AG09319 (cell line): ENCODE measurements around the gene NUP210.

Source experiments
- DNase-seq: peaks from one replicate; pipeline ENCODE4 v3.0.0-alpha.2; 2010; ENCODE audit warnings: low read depth; ENCODE audit errors: extremely low read depth
- CTCF ChIP-seq: IDR thresholded peaks from 2 replicates; pipeline ENCODE4 v1.5.1; 2011; ENCODE audit warnings: low read depth, mild to moderate bottlenecking, inconsistent platforms, low read length, moderate library complexity

Gene NUP210

GRCh38 chr3:13276438-13277195 lies 143.5 kb downstream of the NUP210 start:
- no peak for TF ChIP-seq CTCF
- no peak for DNase-seq

- DNase-seq: no peak
- TF ChIP-seq CTCF: no peak
Observed at GRCh38 chr3:13275376-13276005, 144.6 kb downstream of the NUP210 start.

GRCh38 chr3:13274551-13275332 lies 145.4 kb downstream of the NUP210 start:
- no peak for DNase-seq
- no peak for TF ChIP-seq CTCF

- no peak for TF ChIP-seq CTCF
- no peak for DNase-seq
Observed at GRCh38 chr3:13274125-13274524, 146.0 kb downstream of the NUP210 start.

- no peak for DNase-seq
- TF ChIP-seq CTCF: no peak
Observed at GRCh38 chr3:13273604-13274105, 146.5 kb downstream of the NUP210 start.

- no peak for TF ChIP-seq CTCF
- DNase-seq: no peak
Observed at GRCh38 chr3:13272831-13273603, 147.1 kb downstream of the NUP210 start.
